Right lobe of liver (tissue), 6 donors: ENCODE data around the gene NEGR1. TPM values are rescaled to one million over a fixed set of nuclear protein-coding genes. Genes with fewer than 3 reads are reported as not detected.

ENCODE experiments used
- ATAC-seq, 4 donors: fragments of 200-7000 bp; cut with Tn5 transposase; one replicate each; pipeline ENCODE4 v1.9.1; 2020; ENCODE audit warnings: mild to moderate bottlenecking in 4 of 4, moderate library complexity in 4 of 4
- DNase-seq, 3 donors: peaks; one replicate each; pipeline ENCODE4 v3.0.0-alpha.2; 2020
- H3K27ac ChIP-seq, 3 donors: fragments of 200-600 bp; one replicate each; pipeline ENCODE4 v1.8.0; 2022
- H3K27me3 ChIP-seq, 2 donors: fragments of 200-600 bp; one replicate each; pipeline ENCODE4 v1.8.0; 2022
- H3K36me3 ChIP-seq, 4 donors: fragments of 200-600 bp; sonication (generic) in 1 of 4; one replicate each; pipeline versions ENCODE4 v1.5.1 to v1.8.0; 2017 to 2022; ENCODE audit warnings: control low read depth in 1 of 4
- H3K4me1 ChIP-seq, 4 donors: fragments of 200-600 bp; sonication (generic) in 1 of 4; one replicate each; pipeline versions ENCODE4 v1.5.1 to v1.8.0; 2017 to 2022; ENCODE audit warnings: control low read depth in 1 of 4
- H3K4me3 ChIP-seq, 3 donors: fragments of 200-600 bp; one replicate each; pipeline ENCODE4 v1.8.0; 2022
- H3K9me3 ChIP-seq, 4 donors: fragments of 200-600 bp; sonication (generic) in 1 of 4; one replicate each; pipeline versions ENCODE4 v1.5.1 to v1.8.0; 2017 to 2022; ENCODE audit warnings: control low read depth in 1 of 4
- CTCF ChIP-seq, 4 donors: fragments of 200-600 bp in 3 of 4; fragments of 450-650 bp in 1 of 4; IDR thresholded peaks; one replicate each; pipeline versions ENCODE4 v1.5.1 to v1.8.0; 2016 to 2022; ENCODE audit warnings: antibody characterized with exemption in 4 of 4, mild to moderate bottlenecking in 2 of 4
- POLR2A ChIP-seq: fragments of 450-650 bp; IDR thresholded peaks from one replicate; pipeline ENCODE4 v1.6.1; 2017; ENCODE audit warnings: antibody characterized with exemption, mild to moderate bottlenecking
- WGBS: methylation state at CpG from one replicate; pipeline ENCODE4 v1.1.6; 2018; ENCODE audit warnings: low coverage, low lambda C conversion rate; ENCODE audit not compliant: insufficient coverage; ENCODE audit errors: missing lambda C conversion rate; 5-methylcytosine and 5-hydroxymethylcytosine counted together
- intact Hi-C, 2 donors: fragments of 100-400 bp; cut with DNase I; formaldehyde crosslinking; loops; one replicate each; pipeline versions ENCODE4 v1.11.2 to v1.14.1; 2022
- total RNA-seq, 6 experiments: library from RNA; depleted of rRNA in 2 of 6; stranded (reverse); fragments of >200 nt in 2 of 6; fragmentation: NEBNext Ultra II Directional in 3 of 6; extraction: Animal tissue kit (Norgen Biotek cat#: 25700) in 3 of 6; gene quantifications; one replicate each; pipeline versions ENCODE4 v1.1.0 to v1.2.4, GENCODE V29; 2016 to 2023
- donor health status: DM: no; HTN: yes; CAD: no.
- donor health status: DM: no; HTN: no; CAD: no.
- donor health status: DM: no; HTN: no; CAD: no.
- donor health status: DM: no; HTN: yes; CAD: no.
- donor health status: DM: no; HTN: yes; CAD: no.

NEGR1 gene
- total RNA-seq, 6 experiments from 2014 or later, result 0.02 to 0.31 (median 0.14) TPM

- DNase-seq (no peak), ATAC-seq (no peak)
- Histone ChIP-seq H3K4me1 (no peaks in the 10 kb centered on the region), H3K27me3 (no peaks in the 10 kb centered on the region), H3K36me3 (no peaks in the 10 kb centered on the region), H3K9me3 (no peaks in the 10 kb centered on the region), H3K4me3 (no peak overlapping the region), H3K27ac (no peak overlapping the region)
- TF ChIP-seq CTCF (IDR thresholded peaks at IDR 0.05) (no peak), POLR2A (no peak)
- 61% methylated on average over 7 of the region's 7 CpGs for WGBS
- intact Hi-C loops, result no loop called here
These were observed 218.8 kb downstream of the NEGR1 start for GRCh38 chr1:72063364-72064044.

- intact Hi-C loops, result no loop called here
- Histone ChIP-seq H3K4me1 (no peaks in the 10 kb centered on the region), H3K36me3 (no peaks in the 10 kb centered on the region), H3K9me3 (no peaks in the 10 kb centered on the region), H3K4me3 (no peak overlapping the region), H3K27me3 (no peaks in the 10 kb centered on the region), H3K27ac (no peak overlapping the region)
- TF ChIP-seq POLR2A (no peak), CTCF (IDR thresholded peaks at IDR 0.05) (no peak)
- ATAC-seq, result no peak
- DNase-seq, result no peak
These were observed 219.8 kb downstream of the NEGR1 start for GRCh38 chr1:72062584-72062983.

GRCh38 chr1:72060466-72061245, 221.7 kb downstream of the NEGR1 start:
- Histone ChIP-seq H3K4me1 (no peaks in the 10 kb centered on the region), H3K27ac (no peak overlapping the region), H3K27me3 (no peaks in the 10 kb centered on the region), H3K36me3 (no peaks in the 10 kb centered on the region), H3K9me3 (no peaks in the 10 kb centered on the region), H3K4me3 (no peak overlapping the region)
- 20% methylated on average over 3 of the region's 3 CpGs for WGBS
- TF ChIP-seq CTCF (IDR thresholded peaks at IDR 0.05), result no peak
- TF ChIP-seq POLR2A, result no peak
- intact Hi-C loops, result no loop called here
- ATAC-seq (peak in 1 of 4 donors; percentile 17), DNase-seq (no peak)

GRCh38 chr1:72056516-72056915, 225.8 kb downstream of the NEGR1 start:
- no peak for ATAC-seq
- no peak overlapping the region for H3K27ac ChIP-seq
- H3K4me1 ChIP-seq, result no peaks in the 10 kb centered on the region
- intact Hi-C loops, result no loop called here
- no peaks in the 10 kb centered on the region for H3K36me3 ChIP-seq
- no peak for DNase-seq
- H3K9me3 ChIP-seq, result no peaks in the 10 kb centered on the region
- no peak overlapping the region for H3K4me3 ChIP-seq
- WGBS, result 38% methylated on average over 2 of the region's 2 CpGs
- no peaks in the 10 kb centered on the region for H3K27me3 ChIP-seq
- no peak for TF ChIP-seq POLR2A
- no peak for TF ChIP-seq CTCF (IDR thresholded peaks at IDR 0.05)
